ENCODE data around the gene SHANK2. TPM values are rescaled to one million over a fixed set of nuclear protein-coding genes. Genes with fewer than 3 reads are reported as not detected.

Gene SHANK2
- total RNA-seq, 1 experiment from 2014 or later = 0.86 TPM

- intact Hi-C loops (cut with micrococcal nuclease) = no loop called here
- no TSS peak for BruUV-seq (replicated peaks)
- ChIA-PET POLR2A (no interaction called here), CTCF (interaction anchor here (0.6 kb wide), 1 partner anchor 777 kb away, joined by 3 read pairs; no protein-coding TSS in a partner anchor)
- DNase-seq (ENCODE audit: unreplicated experiment) = no peak
- no peak overlapping the region for H3K27ac Mint-ChIP-seq (ENCODE audit: low read depth, unreplicated experiment)
- no peak for TF ChIP-seq CTCF (IDR thresholded peaks at IDR 0.05; ENCODE audit: unreplicated experiment)
- H3K27me3 Mint-ChIP-seq (ENCODE audit: insufficient read depth, unreplicated experiment) = no peaks in the 10 kb centered on the region
- H3K4me1 Mint-ChIP-seq (ENCODE audit: insufficient read depth, unreplicated experiment) = peaks cover 11% of the 10 kb centered on the region
- H3K4me3 Mint-ChIP-seq (ENCODE audit: unreplicated experiment) = no peak overlapping the region
- no peaks in the 10 kb centered on the region for H3K36me3 Mint-ChIP-seq (ENCODE audit: insufficient read depth, unreplicated experiment)
- H3K9me3 Mint-ChIP-seq (ENCODE audit: unreplicated experiment) = no peaks in the 10 kb centered on the region
These were observed 8.1 kb downstream of the SHANK2 start for GRCh38 chr11:71244116-71244810.

DNA sequence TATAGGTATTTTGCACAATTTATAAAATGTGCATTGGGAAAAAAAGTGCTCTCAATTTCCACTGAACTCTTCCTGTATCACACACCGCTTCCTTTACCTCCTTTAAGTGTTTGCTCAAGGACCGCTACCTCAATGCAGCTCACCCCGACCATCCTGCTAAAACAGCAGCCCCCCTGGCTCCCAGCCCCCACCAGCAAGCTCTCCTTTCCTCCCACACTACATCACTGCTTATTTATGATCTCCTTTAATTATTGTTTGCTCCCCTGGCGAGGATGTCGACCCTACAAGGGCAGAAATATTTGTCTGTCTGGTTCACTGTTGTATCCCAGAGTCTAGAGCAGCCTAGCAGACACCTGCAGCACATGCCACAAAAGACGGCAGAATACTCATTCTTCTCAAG is 10.0 kb downstream of the SHANK2 start:
- peaks cover 11% of the 10 kb centered on the region for H3K4me1 Mint-ChIP-seq (ENCODE audit: insufficient read depth, unreplicated experiment)
- ChIA-PET CTCF (no interaction called here), POLR2A (no interaction called here)
- no peaks in the 10 kb centered on the region for H3K36me3 Mint-ChIP-seq (ENCODE audit: insufficient read depth, unreplicated experiment)
- H3K9me3 Mint-ChIP-seq (ENCODE audit: unreplicated experiment) = no peaks in the 10 kb centered on the region
- no peak for DNase-seq (ENCODE audit: unreplicated experiment)
- H3K27me3 Mint-ChIP-seq (ENCODE audit: insufficient read depth, unreplicated experiment) = no peaks in the 10 kb centered on the region
- no peak overlapping the region for H3K4me3 Mint-ChIP-seq (ENCODE audit: unreplicated experiment)
- no peak for TF ChIP-seq CTCF (IDR thresholded peaks at IDR 0.05; ENCODE audit: unreplicated experiment)
- H3K27ac Mint-ChIP-seq (ENCODE audit: low read depth, unreplicated experiment) = no peak overlapping the region
- intact Hi-C loops (cut with micrococcal nuclease) = no loop called here
- no TSS peak for BruUV-seq (replicated peaks)

DNA sequence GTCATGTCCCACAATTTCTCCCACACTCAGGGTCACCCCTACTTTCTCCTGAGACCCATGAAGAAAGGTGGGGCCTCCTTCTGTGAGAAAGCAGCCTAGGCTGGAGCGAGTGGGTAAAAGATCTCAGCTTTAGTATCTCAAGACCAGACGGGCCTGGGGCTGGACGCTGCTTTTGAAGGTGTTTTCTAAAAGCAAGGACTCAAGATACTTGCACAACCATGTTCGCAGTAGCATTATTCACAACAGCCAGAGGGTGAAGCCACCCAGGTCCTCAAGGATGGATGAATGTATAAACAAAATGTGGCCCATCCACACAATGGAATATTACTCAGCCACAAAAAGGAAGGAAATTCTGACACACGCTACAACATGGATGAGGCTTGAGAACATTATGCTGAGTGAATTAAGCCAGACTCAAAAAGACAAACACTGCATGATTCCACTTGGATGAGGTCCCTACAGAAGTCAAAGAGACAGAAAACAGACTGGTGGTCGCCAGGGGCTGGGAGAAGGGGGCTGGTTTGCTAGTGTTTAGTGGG is 10.6 kb downstream of the SHANK2 start:
- Mint-ChIP-seq H3K27ac (ENCODE audit: low read depth, unreplicated experiment) (no peak overlapping the region), H3K27me3 (ENCODE audit: insufficient read depth, unreplicated experiment) (no peaks in the 10 kb centered on the region), H3K9me3 (ENCODE audit: unreplicated experiment) (no peaks in the 10 kb centered on the region), H3K4me1 (ENCODE audit: insufficient read depth, unreplicated experiment) (peaks cover 11% of the 10 kb centered on the region), H3K4me3 (ENCODE audit: unreplicated experiment) (no peak overlapping the region), H3K36me3 (ENCODE audit: insufficient read depth, unreplicated experiment) (no peaks in the 10 kb centered on the region)
- TF ChIP-seq CTCF (IDR thresholded peaks at IDR 0.05; ENCODE audit: unreplicated experiment) = no peak
- ChIA-PET POLR2A (interaction anchor here (0.7 to 1.9 kb wide), 2 partner anchors 13 to 206 kb away, joined by 3 to 7 read pairs; partner anchors contain the start of gene DHCR7), CTCF (interaction anchor here (1.2 kb wide), 1 partner anchor 11 kb away, joined by 4 read pairs; the partner anchor contains the start of gene SHANK2)
- BruUV-seq (replicated peaks) = no TSS peak
- DNase-seq (ENCODE audit: unreplicated experiment) = no peak
- intact Hi-C loops (cut with micrococcal nuclease) = no loop called here

- peak; percentile 92 for DNase-seq (ENCODE audit: unreplicated experiment)
- CTCF ChIA-PET = interaction anchor here (0.6 to 2.7 kb wide), 3 partner anchors 10 to 551 kb away, joined by 3 to 9 read pairs (median 4); partner anchors contain the start of gene SHANK2
- Mint-ChIP-seq H3K4me1 (ENCODE audit: insufficient read depth, unreplicated experiment) (peaks cover 11% of the 10 kb centered on the region), H3K27me3 (ENCODE audit: insufficient read depth, unreplicated experiment) (no peaks in the 10 kb centered on the region), H3K9me3 (ENCODE audit: unreplicated experiment) (no peaks in the 10 kb centered on the region), H3K36me3 (ENCODE audit: insufficient read depth, unreplicated experiment) (no peaks in the 10 kb centered on the region), H3K27ac (ENCODE audit: low read depth, unreplicated experiment) (peak overlapping the region; percentile 78), H3K4me3 (ENCODE audit: unreplicated experiment) (peak overlapping the region; percentile 61)
- POLR2A ChIA-PET = interaction anchor here (0.7 to 1.9 kb wide), 2 partner anchors 14 to 206 kb away, joined by 3 to 7 read pairs; partner anchors contain the start of gene DHCR7
- intact Hi-C loops (cut with micrococcal nuclease) = no loop called here
- no peak for TF ChIP-seq CTCF (IDR thresholded peaks at IDR 0.05; ENCODE audit: unreplicated experiment)
- no TSS peak for BruUV-seq (replicated peaks)
These were observed 11.3 kb downstream of the SHANK2 start for GRCh38 chr11:71240865-71241691.
